ENCODE results near the gene CBFA2T2.
"Not testable (repeated sequence)": the region's sequence is repeated elsewhere in the genome, so short reads cannot be mapped to it uniquely, and the experiment has no call there.

CBFA2T2 gene

DNA sequence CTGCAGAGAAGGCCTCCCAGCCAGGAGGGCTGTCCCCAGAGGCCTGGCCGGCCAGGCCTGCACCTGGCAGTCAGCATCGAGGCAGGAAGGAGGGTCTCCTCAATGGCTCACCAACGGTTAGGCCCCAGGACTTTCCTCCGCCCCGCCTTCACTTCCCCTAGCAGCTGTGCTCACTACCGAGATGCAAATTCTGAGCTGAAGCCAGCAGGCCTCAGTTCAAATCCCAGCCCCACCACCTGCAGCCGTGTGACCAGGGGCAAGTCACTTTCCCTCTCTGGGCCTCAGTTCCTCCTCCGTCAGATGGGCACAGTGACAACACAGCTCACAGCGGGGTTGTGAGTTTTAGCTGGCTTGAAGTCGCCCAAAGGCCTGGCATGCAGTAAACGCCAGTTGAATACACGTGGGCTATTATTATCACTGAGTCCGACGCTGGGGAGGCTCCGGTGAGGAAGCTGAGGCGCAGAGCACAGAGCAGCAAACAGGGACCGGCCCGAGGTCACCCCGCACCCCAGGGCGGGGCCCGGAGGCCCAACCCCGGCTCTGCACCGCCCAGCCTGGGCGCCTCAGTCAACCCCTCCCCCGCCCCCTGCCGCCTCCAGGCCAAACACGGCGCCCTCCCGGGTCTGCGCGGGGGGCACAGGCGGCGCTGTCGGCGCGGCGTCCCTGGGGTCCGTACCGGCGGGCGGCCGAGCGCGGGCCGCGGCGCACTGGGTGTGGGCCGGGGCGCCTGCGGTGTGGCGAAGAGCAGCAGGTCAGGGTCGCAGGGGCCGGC, 195.6 kb downstream of the CBFA2T2 start:
- DNase-seq: peak; percentile 89

DNA sequence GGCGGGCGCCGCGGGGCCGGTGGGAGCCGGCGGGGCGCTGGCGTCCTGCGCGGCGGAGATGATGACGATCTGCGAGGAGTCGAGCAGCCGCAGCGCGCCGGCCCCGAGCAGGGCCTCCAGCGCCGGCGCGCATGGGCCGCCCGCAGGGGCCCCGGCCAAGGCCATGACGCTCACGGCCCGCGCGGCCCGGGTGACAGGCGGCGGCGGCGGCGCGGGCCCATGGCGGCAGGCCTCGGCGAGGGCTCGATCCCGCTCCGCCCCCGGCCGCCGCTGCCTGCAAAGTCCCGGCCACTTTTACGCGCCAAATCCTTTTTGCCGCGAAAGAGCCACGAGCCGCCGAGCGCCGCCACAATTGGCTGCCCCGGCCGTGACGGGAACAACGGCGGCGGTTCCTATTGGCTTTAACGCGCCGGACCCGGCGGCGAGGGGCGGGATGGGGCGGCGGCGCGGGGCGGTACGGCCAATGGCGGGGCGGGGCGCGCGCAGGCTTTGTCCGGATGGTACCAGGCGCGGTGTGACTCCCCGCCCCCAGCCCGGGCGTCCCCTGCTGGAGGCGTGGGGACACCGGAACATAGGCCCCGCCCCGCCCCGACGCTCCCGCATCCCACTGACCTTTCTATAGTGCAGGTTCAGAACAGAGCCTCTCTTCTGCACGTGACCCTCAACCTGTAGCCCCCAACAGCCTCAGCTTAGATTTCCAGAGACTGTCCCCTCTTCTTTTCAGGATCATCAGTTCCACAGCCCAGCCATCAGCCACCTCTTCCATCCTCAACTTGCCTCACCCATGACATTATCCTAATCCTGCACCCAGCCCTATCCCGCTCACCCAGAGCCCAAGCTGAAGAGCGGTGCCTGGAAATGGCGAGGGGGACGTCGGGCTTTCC, 196.4 kb downstream of the CBFA2T2 start, which contains the start of gene E2F1:
TSS of gene E2F1 (minus strand) at position 286 of the 884 bp plus-strand sequence. CDS start at position 165, 121 bp downstream.
- DNase-seq: peak; percentile 97

DNA sequence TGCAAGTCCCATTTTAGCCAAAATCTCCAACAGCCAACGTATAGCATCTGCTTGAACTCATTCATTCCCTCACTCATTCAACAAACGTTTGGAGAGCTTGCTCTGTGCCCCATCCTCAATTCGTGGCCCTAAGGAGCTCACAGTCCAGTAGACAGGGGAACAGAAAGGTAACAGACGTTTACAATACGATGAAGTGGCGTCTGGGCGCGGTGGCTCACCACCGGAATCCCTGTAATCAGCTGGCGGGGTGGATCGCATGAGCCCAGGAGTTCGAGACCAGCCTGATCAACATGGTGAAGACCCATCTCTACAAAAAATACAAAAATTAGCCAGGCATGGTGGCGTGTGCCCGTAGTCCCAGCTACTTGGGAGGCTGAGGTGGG, 197.1 kb downstream of the CBFA2T2 start:
- DNase-seq: no peak

DNA sequence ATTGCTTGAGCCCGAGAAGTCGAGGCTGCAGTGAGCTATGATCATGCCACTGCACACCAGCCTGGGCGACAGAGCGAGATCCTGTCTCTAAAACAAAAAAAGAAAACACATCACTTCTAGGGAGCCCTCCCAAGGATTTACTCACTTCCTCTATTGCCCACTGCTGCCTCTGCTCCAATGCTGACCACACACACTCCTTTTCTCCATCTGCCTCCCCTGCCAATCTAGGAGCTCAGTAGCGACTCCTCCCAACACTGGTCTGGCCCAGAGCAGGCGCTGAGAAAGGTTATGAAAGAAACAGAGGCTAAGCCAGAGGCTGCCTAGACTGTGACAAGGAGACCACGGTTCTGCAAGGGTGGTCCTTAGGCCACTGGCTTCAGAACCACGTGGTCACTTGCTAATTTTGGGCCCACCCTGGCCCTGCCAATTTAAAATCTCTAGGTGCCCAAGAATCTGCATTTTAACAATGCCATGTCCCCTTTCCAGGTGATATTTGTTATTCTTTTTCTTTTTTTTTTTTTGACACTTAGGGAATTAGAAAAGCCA, 197.5 kb downstream of the CBFA2T2 start:
- DNase-seq: peak; percentile 48

DNA sequence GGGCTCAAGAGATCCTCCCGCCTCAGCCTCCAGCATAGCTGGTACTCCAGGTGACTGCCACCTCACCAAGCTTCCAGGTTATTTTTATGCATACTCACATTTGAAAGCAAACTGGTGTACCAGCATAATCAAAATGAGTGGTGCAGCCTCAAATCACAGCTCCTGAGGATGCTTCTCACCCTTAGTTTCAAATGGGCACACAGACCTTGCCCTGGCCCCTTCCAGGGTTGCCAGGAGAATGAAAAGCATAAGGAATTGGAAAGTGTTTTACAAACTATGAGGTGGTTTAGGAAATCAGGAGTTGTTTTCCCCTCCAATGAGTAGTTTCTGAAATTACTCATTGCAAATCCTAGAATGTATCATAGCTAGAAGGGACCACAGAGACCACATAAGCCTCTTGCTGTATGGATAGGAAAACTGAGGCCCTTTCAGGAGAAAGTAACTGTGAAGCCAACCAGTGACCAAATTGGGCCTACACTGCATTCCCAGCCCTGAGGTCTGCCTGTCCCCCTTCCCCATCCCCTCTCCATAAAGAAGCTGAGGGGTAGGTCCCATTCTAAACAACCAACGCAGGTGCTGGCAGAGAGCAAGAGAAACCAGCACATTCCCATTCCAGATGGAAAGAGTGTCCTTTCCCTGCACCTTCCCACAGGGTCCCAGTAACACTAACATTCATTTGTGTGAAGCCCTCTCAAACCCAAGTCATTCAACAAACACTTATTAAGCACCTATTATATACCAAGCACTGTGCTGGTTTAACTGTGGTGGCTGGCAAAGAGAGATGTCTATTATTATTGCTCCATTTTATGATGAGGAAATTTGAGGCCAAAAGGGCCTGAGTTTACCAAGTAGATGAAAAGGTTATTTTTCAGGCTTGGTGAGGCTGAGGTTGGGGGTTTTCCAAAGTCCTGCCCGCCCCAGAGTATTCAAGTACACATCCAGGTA, 198.4 kb downstream of the CBFA2T2 start:
- DNase-seq: no peak

DNA sequence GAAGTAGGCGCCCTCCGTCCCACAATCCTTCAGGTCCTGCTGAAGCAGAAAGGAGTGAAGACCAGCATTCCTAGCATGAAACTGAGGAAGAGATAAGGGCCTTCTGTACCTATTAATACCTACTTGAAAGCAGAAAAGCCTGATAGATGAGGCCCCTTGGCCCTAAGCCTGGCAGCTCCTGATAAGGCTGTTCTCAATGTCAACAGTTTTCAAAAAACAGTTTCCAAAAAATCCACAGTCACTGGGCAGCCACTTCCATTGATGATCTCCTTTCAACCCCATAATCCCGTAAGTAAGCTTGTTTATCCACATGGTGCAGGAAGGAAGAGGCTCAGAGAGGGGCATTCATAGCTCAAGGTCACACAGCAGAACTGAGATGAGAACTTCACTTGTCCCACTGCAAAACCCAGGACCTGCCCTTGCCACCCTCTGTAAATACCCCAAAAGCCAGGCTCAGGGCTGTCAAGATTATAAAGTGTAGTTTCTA, 199.1 kb downstream of the CBFA2T2 start:
- DNase-seq: peak; percentile 88

DNA sequence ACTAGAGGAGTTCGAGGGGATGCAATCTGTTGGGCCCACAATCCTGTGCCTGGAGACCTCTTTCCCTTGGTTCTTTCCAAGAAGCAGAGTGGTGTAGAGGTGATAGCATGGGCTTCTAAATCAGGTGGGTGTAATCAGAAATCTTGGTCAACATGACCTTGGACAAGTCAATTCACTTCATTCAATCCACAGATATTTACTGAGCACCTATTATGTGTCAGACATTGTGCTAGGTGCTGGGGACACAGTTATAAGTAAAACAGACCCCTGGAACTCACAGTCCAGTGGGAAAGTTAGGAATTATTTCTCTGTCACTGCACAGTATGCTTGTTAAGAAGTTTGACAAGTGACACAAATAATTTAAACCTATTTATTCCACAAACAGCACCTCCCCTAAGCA, 199.6 kb downstream of the CBFA2T2 start:
- DNase-seq: no peak

DNA sequence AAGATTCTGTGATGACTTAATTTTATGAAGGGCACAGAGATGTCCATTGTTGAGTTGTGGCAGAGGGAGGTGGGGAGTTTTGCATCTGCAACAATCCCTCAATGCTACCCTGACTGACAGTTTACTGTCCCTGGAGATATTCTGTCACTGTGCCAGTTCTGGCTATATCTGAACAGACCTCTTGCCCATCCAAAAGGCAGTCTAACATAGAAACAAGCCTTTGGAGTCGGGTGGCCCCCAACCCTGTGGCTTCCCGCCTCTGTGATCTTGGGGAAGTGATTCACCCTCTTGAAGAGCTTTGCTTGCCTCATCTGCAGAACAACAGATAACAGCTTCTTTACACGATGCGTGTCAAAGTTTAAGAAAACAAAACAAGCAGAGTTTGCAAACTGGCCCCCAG, 200.1 kb downstream of the CBFA2T2 start:
- peak; percentile 99 for DNase-seq

DNA sequence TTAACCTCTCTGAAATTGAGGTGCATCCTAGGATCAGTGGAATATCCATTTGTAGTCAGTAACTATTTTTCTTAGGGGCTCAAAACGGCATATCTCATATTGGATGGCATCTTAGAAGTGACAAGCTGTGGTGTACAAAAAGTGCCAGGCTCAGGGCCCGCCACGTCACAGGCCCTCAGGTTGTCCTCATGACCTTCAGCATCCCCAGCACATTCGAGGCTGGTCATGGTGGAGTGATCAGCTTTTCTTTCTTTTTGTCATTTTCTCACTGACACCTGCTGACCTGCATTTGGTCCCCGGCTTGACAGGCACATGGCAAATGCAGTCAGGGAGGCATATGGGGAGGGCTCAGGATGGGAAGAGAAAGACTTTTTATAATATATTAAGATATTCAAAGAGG, 203.4 kb downstream of the CBFA2T2 start:
- no peak for DNase-seq

DNA sequence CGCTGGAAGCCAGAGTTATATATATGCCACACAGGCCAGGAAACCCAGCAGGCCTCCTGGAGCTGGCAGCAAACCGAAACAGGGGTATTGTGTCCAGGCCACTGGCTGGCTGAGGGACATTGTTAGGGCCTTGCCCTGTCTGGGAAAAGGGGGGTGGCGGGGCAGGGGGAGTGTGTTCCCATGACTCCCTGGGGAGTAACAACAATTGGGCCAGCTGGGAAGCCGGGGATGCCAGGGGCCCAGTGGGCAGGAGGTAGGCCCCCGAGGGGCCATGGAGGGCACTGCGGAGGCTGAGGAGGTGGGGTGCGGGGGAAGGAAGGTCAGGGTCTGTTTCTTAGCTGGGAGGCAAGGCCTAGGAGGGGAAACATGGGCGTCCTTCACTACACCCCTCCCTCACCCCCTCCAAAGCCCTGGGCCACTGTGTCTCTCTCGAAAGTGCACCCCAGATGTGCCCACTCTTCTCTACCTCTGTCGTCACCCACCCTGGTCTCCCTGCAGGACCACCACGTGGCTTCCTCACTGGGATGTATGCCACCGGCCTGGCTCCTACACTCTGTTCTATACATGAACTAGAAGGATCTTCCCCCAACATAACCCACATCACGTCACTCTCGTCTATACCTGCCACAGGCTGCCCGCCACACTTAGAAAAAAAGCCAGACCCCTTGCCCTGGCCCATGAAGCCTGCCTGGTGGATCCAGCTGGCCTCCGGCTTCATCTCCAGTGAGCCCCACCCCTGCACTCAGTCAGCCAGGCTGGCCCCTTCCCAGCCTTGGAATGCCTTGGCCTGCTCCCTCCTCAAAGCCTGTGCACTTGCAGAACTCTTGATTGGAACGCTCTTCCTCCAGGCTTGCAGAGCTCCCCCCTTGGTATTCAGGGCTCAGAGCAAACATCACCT, 204.1 kb downstream of the CBFA2T2 start:
- DNase-seq: no peak

DNA sequence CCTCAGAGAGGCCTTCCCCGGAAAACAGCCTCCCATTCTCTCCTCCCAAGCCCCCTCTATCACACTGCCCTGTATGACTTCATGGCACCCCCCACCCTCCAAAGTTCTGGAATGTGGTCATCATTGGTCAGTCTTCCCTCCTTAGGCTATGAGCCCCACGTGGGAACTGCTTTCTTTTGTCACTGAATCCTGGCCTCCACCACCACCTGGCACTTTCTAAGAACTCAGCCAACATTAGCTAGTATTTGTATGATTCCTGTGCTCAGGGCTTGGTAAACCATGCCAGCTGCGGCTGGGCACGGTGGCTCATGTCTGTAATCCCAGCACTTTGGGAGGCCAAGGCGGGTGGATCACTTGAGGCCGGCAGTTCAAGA, 204.7 kb downstream of the CBFA2T2 start:
- DNase-seq: no peak

DNA sequence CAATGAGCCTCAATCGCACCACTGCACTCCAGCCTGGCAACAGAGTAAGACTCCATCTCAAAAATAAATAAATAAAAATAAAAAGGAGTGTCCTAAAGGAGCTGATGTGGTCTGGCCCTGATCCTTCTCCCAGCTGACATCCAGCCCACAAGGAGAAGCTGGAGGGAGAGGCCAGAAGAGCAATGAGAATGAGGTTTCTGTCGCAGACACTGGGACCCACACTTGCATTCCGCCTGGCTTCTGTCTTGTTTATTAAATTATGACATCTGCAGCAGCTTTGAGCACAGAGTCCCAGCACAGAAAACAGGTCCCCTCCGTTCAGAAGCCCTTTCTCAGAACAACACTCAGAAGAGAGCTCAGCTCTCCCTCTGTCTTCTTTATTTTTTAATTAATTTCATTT, 206.6 kb downstream of the CBFA2T2 start:
- DNase-seq: no peak

DNA sequence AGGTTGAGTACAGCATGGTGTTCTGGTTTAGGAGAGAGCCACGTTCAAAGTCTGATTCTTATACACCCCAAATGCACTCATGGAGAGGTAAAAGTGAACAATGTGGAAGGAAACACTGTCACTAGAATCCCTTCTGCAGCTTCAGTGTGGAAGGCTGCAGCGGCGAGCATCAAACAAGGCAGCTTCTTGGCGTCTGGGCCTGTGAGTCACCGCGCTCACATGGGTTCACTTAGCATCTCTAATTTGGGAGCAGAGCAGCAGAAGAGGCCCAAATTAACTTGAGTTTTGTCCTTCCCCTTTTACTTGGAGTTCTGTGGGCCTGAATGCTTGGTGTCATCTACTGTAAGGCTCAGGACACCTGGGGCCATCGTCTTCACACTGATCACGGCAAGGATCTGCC, 207.2 kb downstream of the CBFA2T2 start:
- DNase-seq: no peak

DNA sequence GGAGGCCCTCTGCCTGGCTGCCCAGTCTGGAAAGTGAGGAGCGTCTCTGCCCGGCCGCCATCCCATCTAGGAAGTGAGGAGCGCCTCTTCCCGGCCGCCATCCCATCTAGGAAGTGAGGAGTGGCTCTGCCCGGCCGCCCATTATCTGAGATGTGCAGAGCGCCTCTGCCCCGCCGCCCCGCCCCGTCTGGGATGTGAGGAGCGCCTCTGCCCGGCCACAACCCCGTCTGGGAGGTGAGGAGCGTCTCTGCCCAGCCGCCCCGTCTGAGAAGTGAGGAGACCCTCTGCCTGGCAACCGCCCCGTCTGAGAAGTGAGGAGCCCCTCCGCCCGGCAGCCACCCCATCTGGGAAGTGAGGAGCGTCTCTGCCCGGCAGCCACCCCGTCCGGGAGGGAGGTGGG, 209.1 kb downstream of the CBFA2T2 start:
- DNase-seq: not testable (repeated sequence)

Measured in hematopoietic multipotent progenitor cell treated with erythropoietin and hydrocortisone succinate and interleukin-3 and kit ligand, for 6 days (in vitro differentiated cells).